Spleen (tissue), 7 donors: ENCODE data around the gene FGD4.
"Not testable (repeated sequence)": the region's sequence is repeated elsewhere in the genome, so short reads cannot be mapped to it uniquely, and the experiment has no call there.

Experiments used
- POLR2AphosphoS5 ChIP-seq, 3 donors: sonication (generic); formaldehyde crosslinking; IDR thresholded peaks; one replicate each; pipeline ENCODE4 v1.5.1; 2017; ENCODE audit warnings: antibody characterized with exemption in 3 of 3
- TF ChIP-seq, protein P1 (sequence below), 11 experiments: fragments of 200-600 bp in 7 of 11; fragments of 450-650 bp in 4 of 11; sonication (generic) in 4 of 11; IDR thresholded peaks in 8 of 11; conservative IDR thresholded peaks in 3 of 11; 1 replicate in 7 of 11; 2 replicates in 4 of 11; pipeline versions ENCODE4 v1.4.0 to v1.8.0; 2016 to 2021; ENCODE audit warnings: antibody characterized with exemption in 11 of 11, inconsistent platforms in 4 of 11, mild to moderate bottlenecking in 1 of 11
- donor health status: DM: no; HTN: no; CAD: no; lungs with moderate emphysema.
- donor health status: DM: no; HTN: no; CAD: no.
- donor health status: DM: no; HTN: no; CAD: no.

- TF ChIP-seq, protein P1, sequence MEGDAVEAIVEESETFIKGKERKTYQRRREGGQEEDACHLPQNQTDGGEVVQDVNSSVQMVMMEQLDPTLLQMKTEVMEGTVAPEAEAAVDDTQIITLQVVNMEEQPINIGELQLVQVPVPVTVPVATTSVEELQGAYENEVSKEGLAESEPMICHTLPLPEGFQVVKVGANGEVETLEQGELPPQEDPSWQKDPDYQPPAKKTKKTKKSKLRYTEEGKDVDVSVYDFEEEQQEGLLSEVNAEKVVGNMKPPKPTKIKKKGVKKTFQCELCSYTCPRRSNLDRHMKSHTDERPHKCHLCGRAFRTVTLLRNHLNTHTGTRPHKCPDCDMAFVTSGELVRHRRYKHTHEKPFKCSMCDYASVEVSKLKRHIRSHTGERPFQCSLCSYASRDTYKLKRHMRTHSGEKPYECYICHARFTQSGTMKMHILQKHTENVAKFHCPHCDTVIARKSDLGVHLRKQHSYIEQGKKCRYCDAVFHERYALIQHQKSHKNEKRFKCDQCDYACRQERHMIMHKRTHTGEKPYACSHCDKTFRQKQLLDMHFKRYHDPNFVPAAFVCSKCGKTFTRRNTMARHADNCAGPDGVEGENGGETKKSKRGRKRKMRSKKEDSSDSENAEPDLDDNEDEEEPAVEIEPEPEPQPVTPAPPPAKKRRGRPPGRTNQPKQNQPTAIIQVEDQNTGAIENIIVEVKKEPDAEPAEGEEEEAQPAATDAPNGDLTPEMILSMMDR (IDR thresholded peaks at IDR 0.05 in 8 of 11, conservative IDR thresholded peaks at IDR 0.05 in 3 of 11): not testable (repeated sequence)
- not testable (repeated sequence) for TF ChIP-seq POLR2AphosphoS5 (IDR thresholded peaks at IDR 0.05)
Measured at GRCh38 chr12:32507096-32507941, 108.0 kb downstream of the FGD4 start.
